ENCODE results near the gene MAN2B1.
A peak's percentile ranks its signal among the peaks of the same experiment; 100 is the strongest.
"Not testable (repeated sequence)": the region's sequence is repeated elsewhere in the genome, so short reads cannot be mapped to it uniquely, and the experiment has no call there.

The MAN2B1 gene

DNA sequence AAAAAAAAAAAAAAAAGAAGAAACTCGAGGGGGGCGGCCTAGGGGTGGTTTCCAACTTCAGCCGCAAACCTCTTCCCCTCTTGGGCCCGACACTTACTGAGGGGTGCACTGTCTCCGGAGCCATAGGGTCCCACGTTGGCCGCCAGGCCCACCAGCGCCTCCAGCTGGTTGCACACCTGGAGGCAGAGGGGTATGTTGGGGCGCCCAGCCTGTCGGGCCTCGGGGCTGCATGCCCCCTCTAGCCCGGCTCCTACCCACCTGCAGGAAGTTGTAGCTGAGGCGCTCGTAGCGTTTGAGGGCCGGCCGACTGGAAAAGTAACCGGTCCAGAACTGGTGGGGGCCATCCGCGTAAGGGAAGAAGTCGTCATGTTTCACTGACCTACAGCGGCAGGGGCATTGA lies 8.6 kb downstream of the MAN2B1 start:
- no peak for DNase-seq (ENCODE audit: low read depth)

DNA sequence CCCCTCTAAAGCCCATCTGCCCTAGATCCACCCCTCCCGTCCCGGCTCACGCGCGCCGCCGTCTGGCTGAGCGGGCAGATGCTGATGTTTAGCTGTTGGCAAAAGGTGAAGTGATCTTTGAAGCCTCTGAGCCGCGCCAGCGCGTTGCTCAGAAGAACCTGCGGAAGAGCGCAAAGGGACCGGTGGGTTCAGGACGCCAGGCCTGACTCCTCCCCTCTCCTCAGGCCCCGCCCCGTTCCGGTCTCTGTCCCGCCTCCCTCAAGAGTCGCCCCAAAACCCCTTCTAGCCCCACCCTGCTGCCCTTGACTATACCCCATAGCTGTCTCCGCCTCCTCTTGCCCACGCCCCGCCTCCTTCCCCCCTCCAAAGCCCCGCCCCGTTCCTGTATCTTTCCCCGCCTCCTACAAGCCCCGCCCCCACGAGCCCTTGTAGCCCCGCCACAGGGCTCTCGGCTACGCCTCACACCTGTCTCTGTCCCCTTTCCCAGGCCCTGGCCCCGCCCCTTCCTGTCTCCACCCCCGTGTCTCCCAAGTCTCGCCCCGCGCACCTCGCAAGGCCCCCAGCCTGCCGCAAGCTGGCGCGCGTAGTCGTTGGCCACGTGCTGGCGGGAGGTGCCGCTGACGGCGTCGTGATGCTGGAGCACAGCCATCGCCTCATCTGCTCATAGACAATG lies 9.5 kb downstream of the MAN2B1 start:
- DNase-seq (ENCODE audit: low read depth) = no peak

DNA sequence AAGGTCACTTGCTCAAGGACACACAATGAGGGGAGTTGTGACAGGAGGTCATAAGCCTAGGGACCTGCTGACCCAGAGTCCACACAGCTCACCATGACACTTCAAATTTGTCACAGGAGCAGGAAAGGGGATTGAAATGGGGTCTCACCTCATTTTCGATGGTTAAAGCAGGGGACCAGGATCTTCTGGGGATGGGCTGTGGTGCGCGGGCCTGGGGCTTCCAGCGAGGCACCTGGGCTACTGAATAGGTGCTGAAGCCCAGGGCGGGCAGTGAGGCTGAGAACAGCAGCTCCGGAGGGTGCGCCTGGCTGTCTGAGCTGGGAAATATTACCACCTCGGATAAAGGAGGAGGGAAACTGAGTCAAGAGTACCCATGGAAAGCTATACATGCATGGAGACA lies 11.0 kb downstream of the MAN2B1 start:
- DNase-seq (ENCODE audit: low read depth) = no peak

DNA sequence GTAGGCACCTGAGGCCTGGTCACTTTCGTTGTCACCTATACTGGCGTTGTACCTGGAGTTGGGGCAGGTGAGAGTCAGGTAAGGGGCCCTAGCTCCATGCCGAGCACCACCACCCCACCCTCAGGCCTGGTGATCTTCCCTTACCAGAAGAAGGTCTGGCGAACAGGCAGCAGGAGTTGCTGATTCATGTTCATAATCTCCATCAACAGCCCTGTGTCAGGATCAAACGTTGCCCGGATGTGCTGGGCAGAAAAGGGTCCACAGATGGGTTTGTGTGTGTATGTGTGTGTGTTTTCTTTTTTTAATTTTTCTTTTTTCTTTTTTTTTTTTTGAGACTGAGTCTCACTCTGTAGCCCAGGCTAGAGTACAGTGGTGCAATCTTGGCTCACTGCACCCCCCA lies 14.3 kb downstream of the MAN2B1 start:
- DNase-seq (ENCODE audit: low read depth) = no peak

DNA sequence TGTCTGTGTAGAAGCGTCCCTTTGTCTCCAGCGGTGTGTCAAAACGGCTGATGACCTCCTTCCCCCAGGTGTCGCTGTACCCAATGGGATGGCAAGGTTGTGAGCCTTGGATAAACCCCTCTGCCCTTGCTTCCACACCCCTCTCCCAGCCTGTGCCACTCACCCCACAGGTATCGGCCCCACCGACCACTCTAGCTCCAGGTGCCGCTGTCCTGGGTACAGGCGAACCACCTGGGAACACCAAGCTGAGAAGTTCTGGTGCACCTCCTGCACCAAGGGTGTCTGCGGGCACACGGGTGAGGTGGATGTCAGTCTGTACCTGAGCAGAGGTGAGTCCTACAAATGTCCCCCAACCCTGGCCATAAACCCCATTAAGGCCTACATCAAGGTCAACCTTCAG lies 16.6 kb downstream of the MAN2B1 start:
- no peak for DNase-seq (ENCODE audit: low read depth)

DNA sequence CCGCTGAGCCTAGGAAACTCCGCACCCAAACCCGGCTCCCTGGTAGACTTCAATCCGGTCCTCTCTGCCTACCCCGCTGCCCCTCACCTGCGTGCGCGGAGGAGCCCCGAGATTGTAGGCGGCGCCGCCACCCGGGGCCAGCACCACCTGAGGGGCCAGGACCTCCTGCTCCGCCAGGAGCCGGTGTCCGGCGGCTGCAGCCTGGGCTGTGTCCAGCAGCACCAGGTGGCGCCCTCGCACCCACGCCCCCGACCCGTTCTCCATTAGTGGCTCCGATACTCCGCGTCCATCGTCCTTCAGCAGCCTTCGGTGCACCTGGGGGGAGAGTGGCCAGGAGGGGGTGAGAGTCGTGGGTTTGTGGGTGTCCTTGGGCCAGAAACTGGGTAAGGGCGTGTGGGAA lies 18.5 kb downstream of the MAN2B1 start:
- no peak for DNase-seq (ENCODE audit: low read depth)

DNA sequence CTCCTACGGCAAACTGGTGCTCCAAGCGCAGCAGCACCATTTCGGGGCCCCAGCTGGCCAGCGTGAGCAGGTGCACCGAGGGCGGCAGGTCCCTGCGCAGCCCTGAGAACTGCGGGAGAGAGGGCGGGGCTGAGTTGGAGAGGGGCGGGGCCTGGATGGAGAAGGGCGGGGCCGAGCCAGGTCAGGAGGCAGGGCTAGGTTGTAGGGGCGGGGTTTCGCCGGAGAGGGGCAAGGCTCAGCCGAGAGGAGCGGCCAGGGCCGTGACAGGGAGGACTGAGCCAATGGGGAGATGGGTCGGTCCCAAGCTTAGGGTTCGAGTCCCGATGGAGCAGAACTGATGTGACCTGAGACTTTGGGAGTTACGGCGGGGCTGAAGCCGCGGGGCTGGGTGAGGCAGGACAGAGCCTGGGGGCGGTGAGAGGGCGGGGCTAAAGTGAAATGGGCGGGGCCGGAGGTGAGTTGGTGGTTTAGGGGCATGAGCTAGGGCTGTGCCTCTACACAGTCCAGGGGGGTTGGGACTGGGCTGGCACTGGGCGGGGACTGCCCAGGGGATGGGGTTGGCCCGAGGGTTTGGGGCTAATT lies 19.0 kb downstream of the MAN2B1 start:
- DNase-seq (ENCODE audit: low read depth) = no peak

DNA sequence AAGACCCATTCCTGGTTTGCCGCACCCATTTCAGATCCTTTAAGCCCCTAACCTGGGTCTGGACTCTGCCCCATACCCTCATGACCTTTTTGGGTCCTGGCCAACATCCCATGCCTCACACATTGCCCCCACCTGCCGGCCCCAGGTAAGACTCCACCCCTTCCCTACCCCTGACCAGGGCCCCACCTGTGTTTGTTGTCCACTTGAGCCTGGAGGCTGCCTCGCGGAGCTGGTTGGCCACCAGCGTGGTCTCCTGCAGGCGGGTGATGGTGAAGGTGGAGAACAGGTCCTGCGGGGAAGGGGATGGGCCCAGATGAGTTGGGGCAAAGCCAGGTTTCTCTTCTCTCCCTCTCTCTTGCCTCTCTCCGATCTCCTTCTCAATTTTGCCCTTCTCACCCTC lies 19.5 kb downstream of the MAN2B1 start:
- DNase-seq (ENCODE audit: low read depth) = no peak

DNA sequence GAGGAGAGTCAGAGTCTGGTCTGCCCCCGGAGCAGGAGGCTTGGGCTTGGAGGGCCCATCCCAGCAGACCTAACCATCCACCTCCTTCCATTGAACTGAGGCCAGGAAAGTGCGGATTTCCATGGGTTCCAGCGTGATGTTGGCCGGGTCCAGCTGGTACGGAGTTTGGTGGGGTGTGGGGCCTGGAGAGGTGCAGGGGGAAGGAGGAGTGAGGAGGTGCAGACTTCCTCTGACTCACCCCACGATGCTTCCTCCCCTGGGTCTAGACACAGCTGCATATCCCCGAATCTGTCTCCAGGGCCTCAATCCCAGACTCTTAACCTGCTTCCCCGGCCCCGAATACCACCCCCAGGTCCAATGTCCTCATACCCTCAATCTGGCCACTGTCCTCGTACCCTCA lies 20.0 kb downstream of the MAN2B1 start:
- no peak for DNase-seq (ENCODE audit: low read depth)

DNA sequence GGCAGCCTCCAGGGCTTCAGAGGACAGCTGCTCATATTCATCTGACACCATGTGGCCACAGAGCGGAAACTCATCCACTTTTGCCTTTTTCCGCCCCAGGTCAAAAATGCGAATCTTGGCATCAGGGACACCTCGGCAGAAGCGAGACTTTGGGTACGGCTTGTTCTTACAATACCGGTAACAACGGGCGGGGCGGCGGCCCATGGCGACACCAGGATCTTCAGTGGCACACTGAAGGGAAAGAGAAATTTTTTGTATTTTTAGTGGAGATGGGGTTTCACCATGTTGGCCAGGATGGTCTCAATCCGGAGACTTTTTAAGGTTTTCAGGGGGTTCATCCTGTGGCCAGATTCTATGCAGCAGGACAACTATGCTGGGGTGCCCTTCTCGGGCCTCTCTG lies 22.8 kb downstream of the MAN2B1 start:
- DNase-seq (ENCODE audit: low read depth) = not testable (repeated sequence)

DNA sequence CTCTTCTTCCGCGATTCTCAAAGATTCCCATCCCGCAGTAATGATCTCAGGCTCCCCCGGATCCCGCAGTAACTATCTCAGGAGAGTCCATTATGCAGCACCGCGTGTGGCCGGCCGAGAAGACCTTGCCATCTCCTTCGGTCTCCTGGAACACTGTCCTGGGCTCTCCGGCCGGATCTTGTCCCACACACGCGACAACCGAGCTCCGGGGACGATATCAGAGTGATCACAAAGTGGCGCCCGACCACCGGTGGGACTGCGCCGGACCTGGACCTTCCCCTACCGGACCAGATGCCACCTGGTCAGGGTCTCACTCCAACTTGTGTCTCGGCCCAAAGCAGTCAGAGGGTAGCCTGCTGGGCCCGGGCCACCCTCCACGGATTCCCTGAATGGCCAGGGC lies 24.0 kb downstream of the MAN2B1 start:
- no peak for DNase-seq (ENCODE audit: low read depth)

DNA sequence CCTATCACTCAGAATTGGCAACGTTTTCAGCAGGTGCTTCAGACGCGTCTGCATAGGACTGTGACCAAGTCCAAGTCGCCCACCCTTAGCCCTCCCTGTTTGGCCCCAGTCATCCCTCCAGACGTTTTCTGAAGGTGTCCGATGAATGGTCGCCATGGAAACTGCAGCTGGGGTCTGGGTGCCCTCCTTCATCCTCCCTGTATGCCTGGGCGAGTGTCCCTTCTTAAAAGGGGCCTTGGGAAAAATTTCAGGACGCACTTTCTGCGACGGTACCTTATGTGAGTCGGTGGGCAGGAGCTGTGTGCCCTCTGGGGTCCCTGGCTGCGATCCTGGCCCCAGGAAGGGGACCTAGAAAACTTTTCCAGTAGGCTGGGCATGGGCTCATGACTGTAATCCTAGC lies 25.1 kb downstream of the MAN2B1 start:
- DNase-seq (ENCODE audit: low read depth) = no peak

DNA sequence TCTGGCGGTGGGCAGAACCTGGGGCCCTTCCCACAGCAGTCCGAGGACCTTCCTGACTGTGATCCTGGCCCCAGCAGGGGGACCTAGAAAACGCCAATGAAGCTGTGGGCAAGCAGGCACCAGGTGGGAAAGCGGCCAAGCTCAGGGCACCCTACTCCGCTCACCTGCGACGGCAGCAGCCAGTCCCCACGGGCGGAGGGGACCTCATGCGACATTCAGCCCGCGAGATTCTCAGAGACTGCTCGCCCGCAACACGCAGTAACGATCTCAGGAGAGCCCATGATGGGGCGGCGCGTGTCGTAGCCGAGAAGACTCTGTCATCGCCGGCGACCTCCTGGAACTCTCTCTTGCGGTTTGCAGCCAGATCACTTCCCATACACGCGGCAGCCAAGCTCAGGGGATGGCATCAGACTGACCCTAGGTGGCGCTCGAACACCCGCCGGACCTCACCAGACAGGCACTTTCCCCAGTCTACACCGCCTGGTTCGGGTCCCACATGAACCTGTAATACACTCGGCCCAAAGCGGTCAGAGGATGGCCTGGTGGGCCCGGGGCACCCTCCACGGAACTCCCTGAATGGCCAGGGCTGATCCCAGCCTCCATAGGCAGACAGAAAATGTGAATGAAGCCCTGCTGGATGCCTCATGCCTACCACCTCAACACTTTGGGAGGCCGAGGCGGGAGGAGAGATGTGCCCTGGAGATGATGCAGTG lies 26.5 kb downstream of the MAN2B1 start:
- peak; percentile 68 for DNase-seq (ENCODE audit: low read depth)

DNA sequence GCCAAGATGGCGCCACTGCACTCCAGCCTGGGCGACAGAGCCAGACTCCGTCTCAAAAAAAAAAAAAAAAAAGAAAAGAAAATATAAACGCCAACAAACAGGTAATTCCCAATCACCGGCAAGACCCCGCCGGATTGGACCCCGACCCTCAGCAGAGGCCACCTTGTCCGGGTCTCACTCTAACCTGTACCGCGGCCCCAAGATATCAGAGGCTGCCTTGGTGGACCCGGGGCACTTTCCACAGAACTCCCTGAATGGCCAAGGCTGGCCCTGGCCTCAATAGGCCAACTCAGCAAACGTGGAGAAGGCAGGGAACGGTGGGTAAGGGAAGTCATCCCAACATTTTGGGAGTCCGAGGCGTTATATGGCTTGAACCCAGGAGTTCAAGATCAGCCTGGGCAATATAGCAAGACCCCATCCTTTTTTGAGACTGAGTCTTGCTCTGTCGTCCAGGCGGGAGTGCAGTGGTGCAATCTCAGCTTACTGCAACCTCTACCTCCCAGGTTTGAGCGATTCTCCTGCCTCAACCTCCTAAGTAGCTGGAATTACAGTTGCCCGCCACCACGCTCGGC lies 27.8 kb downstream of the MAN2B1 start:
- DNase-seq (ENCODE audit: low read depth) = no peak

DNA sequence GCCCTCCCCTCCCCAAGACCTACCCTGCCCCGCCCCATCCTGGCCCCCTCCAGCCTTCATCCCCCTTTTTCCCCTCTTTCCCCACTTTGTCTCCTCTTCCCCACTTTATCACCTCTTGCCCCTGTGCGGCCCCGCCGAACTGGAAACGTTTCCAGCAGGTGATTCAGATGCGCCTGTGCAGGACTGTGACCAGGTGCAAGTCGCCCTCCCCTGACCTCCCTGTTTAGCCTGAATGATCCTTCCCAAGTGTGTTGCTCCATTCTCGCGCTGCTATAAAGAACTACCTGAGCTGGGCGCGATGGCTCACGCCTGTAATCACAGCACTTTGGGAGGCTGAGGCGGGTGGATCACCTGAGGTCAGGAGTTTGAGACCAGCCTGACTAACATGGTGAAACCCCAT lies 29.9 kb downstream of the MAN2B1 start:
- no peak for DNase-seq (ENCODE audit: low read depth)

DNA sequence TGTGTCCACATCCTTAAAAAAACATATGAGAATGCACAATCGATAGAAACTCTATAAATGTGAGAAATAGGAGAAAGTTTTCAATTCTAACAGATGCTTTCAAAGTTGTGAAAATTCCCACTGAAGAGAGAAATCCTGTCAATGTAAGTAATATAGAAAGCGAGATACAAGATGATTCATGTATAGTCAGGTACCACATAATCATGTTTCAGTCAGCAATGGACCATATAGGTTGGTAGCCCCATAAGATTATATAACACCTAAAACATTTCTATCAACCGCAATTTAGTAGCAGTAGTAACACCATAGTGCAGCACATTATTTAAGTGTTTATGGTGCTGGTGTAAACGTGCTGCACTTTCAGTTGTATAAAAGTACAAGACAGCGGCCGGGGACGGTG lies 37.3 kb downstream of the MAN2B1 start:
- DNase-seq (ENCODE audit: low read depth) = no peak

DNA sequence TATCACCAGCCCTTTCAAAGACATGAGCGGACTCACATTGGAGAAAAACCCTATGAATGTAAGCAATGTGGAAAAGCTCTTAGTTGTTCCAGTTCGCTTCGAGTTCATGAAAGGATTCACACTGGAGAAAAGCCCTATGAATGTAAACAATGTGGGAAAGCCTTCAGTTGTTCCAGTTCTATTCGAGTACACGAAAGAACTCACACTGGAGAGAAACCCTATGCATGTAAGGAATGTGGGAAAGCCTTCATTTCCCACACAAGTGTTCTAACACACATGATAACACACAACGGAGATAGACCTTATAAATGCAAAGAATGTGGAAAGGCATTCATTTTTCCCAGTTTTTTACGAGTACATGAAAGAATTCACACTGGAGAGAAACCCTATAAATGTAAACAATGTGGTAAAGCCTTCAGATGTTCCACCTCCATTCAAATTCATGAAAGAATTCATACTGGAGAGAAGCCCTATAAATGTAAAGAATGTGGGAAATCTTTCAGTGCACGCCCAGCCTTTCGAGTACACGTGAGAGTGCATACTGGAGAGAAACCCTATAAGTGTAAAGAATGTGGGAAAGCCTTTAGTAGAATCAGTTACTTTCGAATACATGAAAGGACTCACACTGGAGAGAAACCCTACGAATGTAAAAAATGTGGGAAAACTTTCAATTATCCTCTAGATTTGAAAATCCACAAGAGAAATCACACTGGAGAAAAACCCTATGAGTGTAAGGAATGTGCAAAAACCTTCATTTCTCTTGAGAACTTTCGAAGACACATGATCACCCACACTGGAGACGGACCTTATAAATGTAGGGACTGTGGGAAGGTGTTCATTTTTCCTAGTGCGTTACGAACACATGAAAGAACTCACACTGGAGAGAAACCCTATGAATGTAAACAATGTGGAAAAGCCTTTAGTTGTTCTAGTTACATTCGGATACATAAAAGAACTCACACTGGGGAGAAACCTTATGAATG lies 38.2 kb downstream of the MAN2B1 start:
- no peak for DNase-seq (ENCODE audit: low read depth)

DNA sequence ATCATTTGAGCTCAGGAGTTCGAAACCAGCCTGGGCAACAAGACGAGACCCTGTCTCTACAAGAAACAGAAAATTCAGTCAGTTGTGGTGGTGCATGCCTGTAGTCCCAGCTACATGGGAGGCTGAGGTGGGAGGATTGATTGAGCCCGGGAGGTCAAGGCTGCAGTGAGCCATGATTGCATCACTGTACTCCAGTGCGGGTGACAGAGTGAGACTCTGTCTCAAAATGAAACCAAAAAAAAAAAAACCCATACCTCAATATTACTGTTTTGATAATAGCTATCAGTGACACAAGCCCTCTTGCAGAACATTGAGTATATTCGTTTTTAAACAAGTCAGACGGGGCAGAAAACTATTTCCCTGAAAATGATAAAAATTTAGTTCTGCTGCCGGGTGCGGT lies 39.6 kb downstream of the MAN2B1 start:
- DNase-seq (ENCODE audit: low read depth) = no peak

DNA sequence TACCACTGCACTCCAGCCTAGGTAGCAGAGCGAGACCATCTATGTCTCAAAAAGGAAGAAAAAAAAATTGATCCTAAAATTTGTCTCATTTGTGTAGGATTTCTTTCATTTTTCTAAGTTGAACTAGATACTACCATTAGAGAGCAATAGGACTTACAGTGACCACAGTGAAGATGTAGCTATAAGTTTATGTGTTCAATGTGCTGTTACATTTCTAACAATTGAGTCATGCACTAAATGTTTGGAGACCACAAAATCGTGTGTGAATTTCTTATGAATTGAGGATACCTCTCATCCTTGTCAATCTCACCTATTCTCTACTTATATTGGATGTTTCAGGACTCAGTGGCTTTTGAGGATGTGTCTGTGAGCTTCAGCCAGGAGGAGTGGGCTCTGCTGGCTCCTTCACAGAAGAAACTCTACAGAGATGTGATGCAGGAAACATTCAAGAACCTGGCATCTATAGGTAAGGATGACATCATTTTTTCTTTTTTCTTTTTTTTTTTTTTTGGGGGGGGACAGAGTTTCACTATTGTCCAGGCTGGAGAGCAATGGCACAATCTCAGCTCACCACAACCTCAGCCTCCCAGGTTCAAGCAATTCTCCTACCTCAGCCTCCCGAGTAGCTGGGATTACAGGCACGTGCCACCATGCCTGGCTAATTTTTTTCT lies 43.0 kb downstream of the MAN2B1 start:
- no peak for DNase-seq (ENCODE audit: low read depth)

DNA sequence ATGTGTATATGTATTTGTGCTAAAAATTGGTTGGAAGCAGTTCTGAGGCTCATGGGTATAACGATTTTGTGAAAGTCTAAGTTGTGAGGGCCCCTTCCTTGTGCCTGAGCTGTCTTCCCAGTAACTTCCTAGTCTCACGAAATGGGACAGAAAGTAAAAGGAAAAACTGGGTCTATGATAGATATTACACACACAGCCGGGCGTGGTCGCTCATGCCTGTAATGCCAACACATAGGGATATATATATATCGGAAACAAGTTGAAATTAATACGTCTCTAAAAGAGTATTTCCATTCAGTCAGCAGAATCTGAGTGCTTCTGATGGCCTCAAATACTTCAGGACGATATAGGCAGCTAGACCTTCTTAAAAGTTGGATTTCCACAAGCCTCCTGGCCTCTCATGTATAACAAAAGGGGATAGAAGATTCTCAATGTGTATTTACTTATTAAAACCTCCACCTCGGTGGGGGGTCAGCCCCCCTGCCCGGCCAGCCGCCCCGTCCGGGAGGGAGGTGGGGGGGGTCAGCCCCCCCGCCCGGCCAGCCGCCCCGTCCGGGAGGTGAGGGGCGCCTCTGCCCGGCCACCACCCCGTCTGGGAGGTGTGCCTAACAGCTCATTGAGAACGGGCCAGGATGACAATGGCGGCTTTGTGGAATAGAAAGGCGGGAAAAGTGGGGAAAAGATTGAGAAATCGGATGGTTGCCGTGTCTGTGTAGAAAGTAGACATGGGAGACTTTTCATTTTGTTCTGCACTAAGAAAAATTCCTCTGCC lies 45.1 kb downstream of the MAN2B1 start:
- DNase-seq (ENCODE audit: low read depth) = not testable (repeated sequence)

DNA sequence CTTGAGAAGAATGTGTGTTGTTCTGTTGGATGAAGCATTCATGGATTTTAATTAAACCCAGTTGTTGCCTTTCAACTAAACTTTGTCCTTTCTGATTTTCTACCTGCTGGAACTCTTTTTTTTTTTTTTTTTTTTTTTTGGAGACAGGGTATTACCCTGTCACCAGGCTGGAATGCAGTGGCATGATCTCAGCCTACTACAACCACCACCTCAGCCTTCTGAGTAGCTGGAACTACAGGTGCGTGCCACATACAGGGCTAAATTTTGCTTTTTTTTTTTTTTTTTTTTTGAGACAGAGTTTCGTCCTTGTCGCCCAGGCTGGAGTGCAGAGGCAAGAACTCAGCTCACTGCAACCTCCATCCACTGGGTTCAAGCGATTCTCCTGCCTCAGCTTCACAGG lies 48.9 kb downstream of the MAN2B1 start:
- DNase-seq (ENCODE audit: low read depth) = no peak
